Mononuclear cell (primary cell): ENCODE data around the gene CLCF1. TPM values are rescaled to one million over a fixed set of nuclear protein-coding genes. Genes with fewer than 3 reads are reported as not detected.

Experiments
- H3K27me3 ChIP-seq: 2 replicates; pipeline ENCODE4 v1.6.0; 2011; ENCODE audit warnings: low read length, control low read depth; ENCODE audit not compliant: insufficient read depth
- H3K4me1 ChIP-seq: 2 replicates; pipeline ENCODE4 v1.5.1; 2011; ENCODE audit warnings: mild to moderate bottlenecking, low read length, control low read depth; ENCODE audit not compliant: insufficient read depth
- H3K4me3 ChIP-seq: 2 replicates; pipeline ENCODE4 v1.5.1; 2011; ENCODE audit warnings: mild to moderate bottlenecking, low read length, moderate library complexity
- H3K9me3 ChIP-seq: 2 replicates; pipeline ENCODE4 v1.5.1; 2011; ENCODE audit warnings: low read depth, mild to moderate bottlenecking, control low read depth, low read length
- total RNA-seq: library from RNA; depleted of rRNA; stranded (reverse); fragments of >200 nt; gene quantifications from one replicate; pipeline ENCODE4 v1.2.3, GENCODE V29; 2012

The CLCF1 gene
- total RNA-seq, 1 donor: 11.0 TPM

DNA sequence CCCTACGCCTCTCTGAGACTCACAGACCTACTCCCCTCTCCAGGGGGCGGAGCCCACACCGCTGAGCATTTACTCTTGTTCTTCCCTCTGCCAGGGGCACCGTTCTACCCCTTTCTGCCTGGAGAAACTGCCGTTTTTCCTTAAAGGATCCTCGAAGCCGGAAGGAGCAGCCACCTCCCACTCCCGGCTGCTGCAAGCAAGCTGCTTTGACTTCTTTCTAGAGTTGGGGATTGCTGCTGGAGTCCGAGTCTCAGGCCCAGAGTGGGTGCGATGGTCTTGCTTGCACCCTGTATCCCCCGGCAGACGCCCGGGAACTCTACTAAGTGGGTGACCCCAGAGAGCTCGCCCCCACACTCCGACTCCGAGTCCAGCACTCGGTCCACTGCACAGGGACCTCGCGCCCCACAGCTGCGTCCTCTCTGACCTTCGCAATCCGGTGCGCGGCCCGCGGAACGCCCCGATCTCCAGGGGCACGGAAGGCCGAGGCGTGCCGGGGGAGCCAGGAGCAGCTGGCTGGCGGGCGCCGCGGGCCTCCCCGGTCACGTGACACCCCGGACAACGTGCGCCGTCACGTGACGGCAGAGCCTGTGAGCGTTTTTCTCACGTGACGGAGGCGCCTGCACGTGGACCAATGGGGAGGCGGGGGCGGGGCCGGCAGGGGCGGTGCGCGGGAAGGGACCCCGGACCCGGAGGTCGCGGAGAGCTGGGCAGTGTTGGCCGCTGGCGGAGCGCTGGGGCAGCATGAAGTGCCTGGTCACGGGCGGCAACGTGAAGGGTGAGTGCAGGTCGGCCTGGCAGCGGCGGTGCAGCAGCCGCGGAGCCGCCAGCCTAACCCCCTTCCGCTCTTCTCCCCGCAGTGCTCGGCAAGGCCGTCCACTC, 18.1 kb upstream of the CLCF1 start, which contains the start of gene RAD9A:
TSS of gene RAD9A (plus strand) at position 683 of the 879 bp plus-strand sequence. CDS start at position 742, 59 bp downstream.
- Histone ChIP-seq H3K4me3 (peak within 1 kb of the TSS; percentile 66), H3K27me3 (no peaks in the 10 kb centered on the region), H3K4me1 (peaks cover 35% of the 10 kb centered on the region), H3K9me3 (no peaks in the 10 kb centered on the region)

DNA sequence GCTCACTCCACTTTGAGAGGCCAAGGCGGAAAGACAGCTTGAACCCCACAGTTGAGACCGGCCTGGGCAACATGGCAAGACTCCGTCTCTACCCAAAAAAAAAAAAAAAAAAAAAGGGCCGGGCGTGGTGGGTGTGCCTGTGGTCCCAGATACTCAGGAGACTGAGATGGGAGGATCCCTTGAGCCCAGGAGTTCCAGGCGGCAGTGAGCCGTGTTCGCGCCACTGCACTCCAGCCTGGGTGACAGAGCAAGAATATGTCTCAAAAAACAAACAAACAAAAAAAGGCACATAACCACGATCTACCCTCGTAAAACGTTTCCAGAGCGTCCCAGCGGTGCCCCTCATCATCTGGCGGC, 17.5 kb upstream of the CLCF1 start:
- peak overlapping the region; percentile 66 for H3K4me3 ChIP-seq

DNA sequence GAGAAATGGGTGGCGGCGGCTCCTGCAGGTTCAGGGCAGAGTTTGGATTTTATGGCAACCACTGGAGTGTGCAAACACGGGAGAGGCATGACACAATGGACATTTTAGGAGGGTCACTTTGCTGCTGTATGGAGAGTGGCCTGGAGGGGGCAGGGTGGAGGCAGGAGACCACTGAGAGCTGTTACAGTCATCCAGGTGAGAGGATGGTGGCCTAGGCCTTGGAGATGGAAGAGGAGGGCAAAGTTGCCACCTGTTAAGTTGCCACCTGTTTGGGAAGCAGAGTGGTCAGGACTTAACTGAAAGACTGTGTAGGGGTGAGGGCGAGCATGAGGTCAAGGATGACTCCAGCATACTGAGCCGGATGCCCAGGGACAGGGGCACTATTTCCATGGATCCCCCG, 16.1 kb upstream of the CLCF1 start:
- Histone ChIP-seq H3K27me3 (no peaks in the 10 kb centered on the region), H3K9me3 (no peaks in the 10 kb centered on the region), H3K4me3 (no peak overlapping the region), H3K4me1 (peaks cover 32% of the 10 kb centered on the region)

More for the DNA sequence above, 17.5 kb upstream of the CLCF1 start:
- no peaks in the 10 kb centered on the region for H3K27me3 ChIP-seq
- peaks cover 32% of the 10 kb centered on the region for H3K4me1 ChIP-seq
- no peaks in the 10 kb centered on the region for H3K9me3 ChIP-seq

- Histone ChIP-seq H3K4me1 (peaks cover 29% of the 10 kb centered on the region), H3K27me3 (no peaks in the 10 kb centered on the region), H3K4me3 (no peak overlapping the region), H3K9me3 (no peaks in the 10 kb centered on the region)
Observed at GRCh38 chr11:67387518-67387917, 14.1 kb upstream of the CLCF1 start.

GRCh38 chr11:67387069-67387468, 13.7 kb upstream of the CLCF1 start:
- H3K4me1 ChIP-seq: peaks cover 30% of the 10 kb centered on the region
- H3K27me3 ChIP-seq: no peaks in the 10 kb centered on the region
- H3K4me3 ChIP-seq: no peak overlapping the region
- no peaks in the 10 kb centered on the region for H3K9me3 ChIP-seq

DNA sequence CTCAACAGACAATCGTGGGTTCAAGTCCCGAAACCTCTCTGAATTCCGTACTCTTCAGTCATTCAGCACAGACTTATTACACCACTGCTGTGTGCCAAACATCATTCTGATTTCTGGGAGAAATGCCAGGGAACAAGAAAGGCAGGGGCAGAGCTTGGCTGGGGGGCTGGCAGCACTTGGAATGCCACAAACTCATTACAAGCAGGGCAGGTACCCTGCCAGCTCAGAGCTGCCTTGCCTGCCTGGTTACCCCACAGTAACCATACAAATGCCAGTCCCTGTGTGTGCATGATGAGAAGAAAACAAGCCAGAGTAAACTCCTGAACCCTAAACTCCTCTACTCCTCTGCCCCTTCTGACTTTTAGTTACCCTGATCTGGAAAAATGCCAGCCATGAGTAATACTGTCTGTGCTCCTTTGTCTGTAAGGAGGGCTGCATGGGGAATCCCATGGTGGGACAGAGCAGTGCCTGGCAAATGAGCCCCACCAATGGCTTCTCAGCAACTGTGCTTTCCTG, 11.5 kb upstream of the CLCF1 start:
- no peaks in the 10 kb centered on the region for H3K9me3 ChIP-seq
- H3K4me3 ChIP-seq: no peak overlapping the region
- H3K4me1 ChIP-seq: peaks cover 37% of the 10 kb centered on the region
- no peaks in the 10 kb centered on the region for H3K27me3 ChIP-seq

DNA sequence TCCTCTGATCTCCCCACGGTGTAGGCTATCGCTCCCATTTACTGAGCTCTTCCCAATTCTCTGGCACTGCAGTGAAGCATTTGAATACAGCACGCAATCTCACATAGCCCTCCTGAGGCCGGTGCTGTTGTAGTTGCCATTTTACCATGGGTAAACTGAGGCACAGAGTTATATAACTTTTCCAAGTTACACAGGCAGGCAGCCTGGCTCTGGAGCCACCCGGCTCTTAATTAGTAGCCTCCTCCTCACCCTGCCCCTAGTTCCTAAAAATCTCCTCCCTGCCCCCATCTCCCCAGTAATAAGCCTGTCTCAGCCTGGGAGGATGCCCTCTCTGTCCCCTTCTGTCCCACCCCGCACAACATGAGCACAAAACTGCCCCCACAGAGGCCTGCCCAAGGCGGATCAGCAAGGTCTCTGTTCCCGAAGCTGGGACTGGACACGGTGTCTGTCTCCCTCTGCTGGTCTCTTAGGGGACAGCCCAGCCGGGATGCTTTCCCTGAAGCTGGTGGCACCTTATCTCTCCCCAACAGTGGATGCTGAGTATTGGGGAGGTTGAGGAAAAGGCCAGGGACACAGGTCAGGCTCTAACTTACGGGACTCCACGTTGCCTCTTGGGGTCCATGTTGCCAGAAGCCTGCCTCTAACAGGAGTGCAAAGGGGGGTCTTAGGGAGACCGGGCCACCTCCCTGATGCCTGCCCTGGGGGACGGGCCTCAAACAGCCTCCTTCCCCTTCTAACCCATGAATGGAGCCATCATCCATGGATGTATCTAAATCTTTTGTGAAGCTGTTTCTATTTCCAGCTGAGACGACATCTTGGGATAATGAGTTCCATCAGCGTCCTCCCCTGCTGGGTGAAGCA, 9.1 kb upstream of the CLCF1 start:
- H3K27me3 ChIP-seq: no peaks in the 10 kb centered on the region
- peaks cover 47% of the 10 kb centered on the region for H3K4me1 ChIP-seq
- no peak overlapping the region for H3K4me3 ChIP-seq
- H3K9me3 ChIP-seq: no peaks in the 10 kb centered on the region

DNA sequence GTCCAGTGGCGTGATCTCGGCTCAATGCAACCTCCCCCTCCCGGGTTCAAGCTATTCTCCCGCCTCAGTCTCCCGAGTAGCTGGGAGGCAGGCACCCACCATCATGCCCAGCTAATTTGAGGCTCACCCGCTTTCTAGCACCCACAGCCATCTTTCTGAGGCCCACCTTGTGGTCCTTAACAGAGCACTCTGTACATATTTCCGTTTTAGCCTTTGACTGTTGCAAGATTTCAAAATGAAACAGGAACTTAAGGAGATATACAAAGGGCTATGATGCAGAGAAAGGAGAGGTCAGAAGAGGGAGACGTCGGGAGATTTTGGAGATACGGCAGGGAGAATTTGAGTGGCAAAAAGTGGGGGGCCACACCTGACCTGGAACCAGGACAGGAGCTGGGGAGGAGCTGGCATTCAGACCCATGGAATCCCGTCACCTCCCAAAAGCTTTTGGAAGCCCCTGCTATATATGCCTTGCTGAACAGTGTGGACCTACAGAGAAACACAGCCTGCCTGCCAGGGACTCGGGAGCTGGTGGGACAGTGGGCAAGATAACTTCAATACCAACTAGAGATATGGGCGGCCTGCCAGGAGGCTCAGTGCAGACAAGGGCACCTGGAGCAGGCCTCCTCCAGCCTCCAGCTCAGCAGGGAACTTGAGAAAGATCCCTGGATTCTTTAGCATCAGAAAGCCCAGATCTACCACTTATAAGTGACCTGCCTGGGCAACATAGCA, 8.0 kb upstream of the CLCF1 start:
- Histone ChIP-seq H3K4me3 (no peak overlapping the region), H3K27me3 (no peaks in the 10 kb centered on the region), H3K9me3 (no peaks in the 10 kb centered on the region), H3K4me1 (peaks cover 40% of the 10 kb centered on the region)

DNA sequence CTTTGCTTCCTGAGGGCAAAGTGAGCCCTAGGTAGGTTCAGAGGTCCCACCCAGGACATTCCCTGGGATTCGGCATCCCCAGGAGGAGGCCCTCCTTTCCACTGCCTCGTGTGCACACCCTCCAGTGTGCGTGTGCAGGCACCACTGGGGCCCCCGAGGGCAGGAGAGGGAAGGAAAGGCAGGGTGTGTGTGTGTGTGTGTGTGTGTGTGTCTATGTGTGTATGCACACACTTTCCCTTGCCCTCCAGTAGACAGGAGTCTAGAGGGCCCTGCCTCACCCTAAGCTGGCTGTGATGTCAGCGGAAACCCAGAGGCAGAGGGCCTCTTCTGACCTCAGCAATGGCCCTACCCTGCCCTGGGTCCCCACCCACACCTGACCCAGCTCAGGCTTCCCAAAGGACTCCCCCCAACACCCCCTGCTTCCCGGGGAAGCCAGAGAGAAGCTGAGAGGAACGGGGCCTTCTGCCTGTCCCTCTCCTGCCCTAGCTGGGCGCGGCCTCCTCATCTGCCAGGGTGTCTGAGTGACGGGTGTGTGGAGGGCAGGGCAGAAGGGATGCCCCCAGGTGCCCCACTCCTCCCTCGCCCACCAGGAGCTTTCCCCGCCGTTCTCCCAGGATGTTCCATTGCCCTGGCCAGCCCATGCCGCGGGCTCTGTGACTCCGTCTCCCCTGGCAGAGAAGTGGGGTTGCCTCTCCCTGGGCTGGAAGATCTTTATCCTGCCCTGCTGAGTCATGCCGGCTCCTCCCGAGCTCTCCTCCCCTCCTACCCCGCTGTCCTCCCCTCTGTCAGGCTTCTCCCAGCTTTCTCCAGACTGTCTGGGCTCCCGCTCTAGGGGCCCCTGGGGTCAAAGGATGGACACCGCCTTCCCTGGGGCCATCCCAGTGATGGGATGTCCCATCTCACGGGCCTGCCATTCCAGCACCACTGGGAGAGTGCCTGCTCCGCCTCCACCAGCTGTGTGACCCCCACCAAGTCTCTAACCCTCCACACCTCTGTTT, 6.0 kb upstream of the CLCF1 start:
- H3K9me3 ChIP-seq: no peaks in the 10 kb centered on the region
- no peak overlapping the region for H3K4me3 ChIP-seq
- H3K4me1 ChIP-seq: peaks cover 46% of the 10 kb centered on the region
- no peaks in the 10 kb centered on the region for H3K27me3 ChIP-seq

DNA sequence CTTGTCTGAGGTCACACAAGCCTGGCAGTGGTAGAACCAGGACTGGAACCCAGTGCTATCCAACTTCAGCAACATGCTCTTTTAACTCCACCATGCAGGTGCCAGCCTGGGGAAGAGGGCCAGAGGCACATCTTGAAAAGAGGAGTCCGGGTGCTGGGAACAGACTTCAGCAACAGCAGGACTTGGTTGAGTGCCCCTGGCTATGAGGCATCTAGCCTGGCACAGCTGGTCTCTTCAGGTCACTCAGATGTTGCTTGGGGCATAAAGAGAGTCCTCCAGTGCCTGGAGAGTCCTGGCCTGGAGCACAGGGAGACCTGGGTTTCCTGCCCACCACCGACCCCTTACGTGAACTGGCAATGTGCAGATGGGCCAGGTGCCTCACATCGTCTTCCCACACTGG, 5.1 kb upstream of the CLCF1 start:
- H3K9me3 ChIP-seq: no peaks in the 10 kb centered on the region
- H3K4me3 ChIP-seq: no peak overlapping the region
- peaks cover 53% of the 10 kb centered on the region for H3K4me1 ChIP-seq
- H3K27me3 ChIP-seq: no peaks in the 10 kb centered on the region

- no peaks in the 10 kb centered on the region for H3K27me3 ChIP-seq
- H3K4me3 ChIP-seq: no peak overlapping the region
- H3K4me1 ChIP-seq: peaks cover 50% of the 10 kb centered on the region
- no peaks in the 10 kb centered on the region for H3K9me3 ChIP-seq
Observed at GRCh38 chr11:67376873-67377808, 3.7 kb upstream of the CLCF1 start.

- peaks cover 50% of the 10 kb centered on the region for H3K4me1 ChIP-seq
- H3K27me3 ChIP-seq: no peaks in the 10 kb centered on the region
- no peak overlapping the region for H3K4me3 ChIP-seq
- no peaks in the 10 kb centered on the region for H3K9me3 ChIP-seq
Observed at GRCh38 chr11:67376063-67376820, 2.8 kb upstream of the CLCF1 start.
